ENCODE measurements around the gene PLEKHM3. TPM values are rescaled to one million over a fixed set of nuclear protein-coding genes. Genes with fewer than 3 reads are reported as not detected.

Gene PLEKHM3
- total RNA-seq, 1 donor from 2014 or later = 2.5 TPM

DNA sequence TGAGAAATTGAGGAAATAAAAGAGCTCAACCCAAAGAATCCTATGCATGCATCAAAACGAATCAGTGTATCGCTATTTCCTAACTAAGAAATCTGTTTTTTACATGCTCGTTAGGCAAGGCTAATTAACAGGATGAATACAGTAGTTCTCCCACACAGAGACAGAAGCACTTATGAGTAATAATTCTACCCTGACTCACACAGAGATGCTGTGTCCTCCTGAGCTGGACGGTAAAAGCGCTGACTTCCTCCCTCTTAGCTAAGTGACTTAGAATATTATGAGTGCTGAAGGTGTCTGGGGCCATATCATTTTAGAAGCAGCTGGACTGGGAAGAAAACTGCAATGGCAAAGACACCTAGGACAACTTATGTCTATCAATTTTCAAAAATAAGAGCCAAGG, 18.5 kb downstream of the PLEKHM3 start:
- H3K4me3 ChIP-seq (ENCODE audit: low read depth, low read length) = no peak overlapping the region
- TF ChIP-seq, protein P1, sequence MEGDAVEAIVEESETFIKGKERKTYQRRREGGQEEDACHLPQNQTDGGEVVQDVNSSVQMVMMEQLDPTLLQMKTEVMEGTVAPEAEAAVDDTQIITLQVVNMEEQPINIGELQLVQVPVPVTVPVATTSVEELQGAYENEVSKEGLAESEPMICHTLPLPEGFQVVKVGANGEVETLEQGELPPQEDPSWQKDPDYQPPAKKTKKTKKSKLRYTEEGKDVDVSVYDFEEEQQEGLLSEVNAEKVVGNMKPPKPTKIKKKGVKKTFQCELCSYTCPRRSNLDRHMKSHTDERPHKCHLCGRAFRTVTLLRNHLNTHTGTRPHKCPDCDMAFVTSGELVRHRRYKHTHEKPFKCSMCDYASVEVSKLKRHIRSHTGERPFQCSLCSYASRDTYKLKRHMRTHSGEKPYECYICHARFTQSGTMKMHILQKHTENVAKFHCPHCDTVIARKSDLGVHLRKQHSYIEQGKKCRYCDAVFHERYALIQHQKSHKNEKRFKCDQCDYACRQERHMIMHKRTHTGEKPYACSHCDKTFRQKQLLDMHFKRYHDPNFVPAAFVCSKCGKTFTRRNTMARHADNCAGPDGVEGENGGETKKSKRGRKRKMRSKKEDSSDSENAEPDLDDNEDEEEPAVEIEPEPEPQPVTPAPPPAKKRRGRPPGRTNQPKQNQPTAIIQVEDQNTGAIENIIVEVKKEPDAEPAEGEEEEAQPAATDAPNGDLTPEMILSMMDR (conservative IDR thresholded peaks at IDR 0.05; ENCODE audit: low read depth, low read length) = no peak
- no peak for DNase-seq (ENCODE audit: low read depth)

DNA sequence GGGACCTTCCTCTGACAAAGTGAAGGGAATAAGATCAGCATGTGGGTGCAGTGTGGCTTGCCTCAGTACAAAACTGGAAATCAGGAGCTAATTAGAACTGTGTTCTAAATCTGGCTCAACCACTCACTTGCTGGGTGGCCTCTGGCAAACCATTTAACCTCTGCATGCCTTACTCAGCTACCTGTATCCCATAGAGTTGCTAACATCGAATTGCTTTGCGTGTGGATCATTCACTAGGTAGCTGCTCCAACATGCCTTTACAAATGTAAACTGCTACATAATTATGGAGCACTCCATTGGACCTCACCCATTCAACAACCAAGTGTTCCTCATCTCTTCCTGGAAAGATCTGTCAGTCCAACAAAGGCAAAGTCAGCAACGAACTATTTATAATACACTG, 19.0 kb downstream of the PLEKHM3 start:
- H3K4me3 ChIP-seq (ENCODE audit: low read depth, low read length) = no peak overlapping the region
- TF ChIP-seq, protein P1 (conservative IDR thresholded peaks at IDR 0.05; ENCODE audit: low read depth, low read length) = no peak
- DNase-seq (ENCODE audit: low read depth) = no peak

DNA sequence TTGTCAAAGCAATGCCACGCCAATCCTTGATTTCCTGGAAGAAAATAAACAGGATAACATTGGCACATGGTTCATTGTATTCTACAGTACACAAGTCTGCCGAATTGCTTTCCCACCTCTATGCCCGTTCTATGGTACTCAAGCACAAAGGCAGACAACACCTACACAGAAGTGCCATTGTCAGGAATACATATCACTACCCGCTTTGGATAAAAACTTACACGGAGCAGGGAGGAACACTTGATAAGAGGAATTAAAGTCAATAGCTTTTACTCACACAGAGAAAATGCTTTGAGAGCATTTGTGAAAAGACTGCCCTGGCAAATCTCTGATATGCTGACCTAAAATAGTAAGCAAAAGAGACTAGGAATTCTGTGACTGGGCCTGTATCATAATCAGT, 23.4 kb downstream of the PLEKHM3 start:
- TF ChIP-seq, protein P1 (conservative IDR thresholded peaks at IDR 0.05; ENCODE audit: low read depth, low read length) = no peak
- no peak overlapping the region for H3K4me3 ChIP-seq (ENCODE audit: low read depth, low read length)
- DNase-seq (ENCODE audit: low read depth) = no peak

DNA sequence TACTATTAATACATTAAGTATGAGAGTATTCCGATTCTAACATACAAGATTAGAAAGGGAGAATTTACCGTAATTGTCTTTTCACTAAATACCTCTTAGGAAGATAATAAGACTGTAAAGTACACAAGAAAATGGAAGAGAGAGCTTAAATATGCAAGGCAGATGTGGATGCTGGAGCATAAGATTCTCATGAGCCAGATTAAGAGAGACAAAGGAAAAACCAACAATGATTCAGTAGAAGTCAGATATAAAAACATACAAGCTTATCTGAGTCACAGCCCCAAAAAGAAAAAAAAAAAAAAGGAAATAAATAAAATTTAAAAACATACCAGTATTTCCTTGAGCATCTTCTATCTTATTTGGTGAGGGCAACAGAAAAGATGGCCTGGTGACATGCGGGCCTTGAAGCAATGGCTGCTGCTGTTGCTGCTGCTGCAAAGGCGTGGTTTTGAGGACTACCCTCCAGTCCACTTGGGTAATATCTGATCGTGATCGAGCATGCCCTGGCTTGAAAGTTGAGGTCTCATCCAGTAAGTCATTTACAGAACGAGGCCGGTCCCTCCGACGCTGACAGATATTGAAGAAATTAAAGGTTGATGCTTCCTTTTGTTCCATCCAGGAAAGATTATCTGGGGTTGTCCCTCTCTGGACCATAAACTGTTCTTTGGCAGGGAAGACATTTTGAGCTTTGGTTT, 24.5 kb downstream of the PLEKHM3 start:
- no peak for DNase-seq (ENCODE audit: low read depth)
- H3K4me3 ChIP-seq (ENCODE audit: low read depth, low read length) = no peak overlapping the region
- TF ChIP-seq, protein P1 (conservative IDR thresholded peaks at IDR 0.05; ENCODE audit: low read depth, low read length) = no peak

DNA sequence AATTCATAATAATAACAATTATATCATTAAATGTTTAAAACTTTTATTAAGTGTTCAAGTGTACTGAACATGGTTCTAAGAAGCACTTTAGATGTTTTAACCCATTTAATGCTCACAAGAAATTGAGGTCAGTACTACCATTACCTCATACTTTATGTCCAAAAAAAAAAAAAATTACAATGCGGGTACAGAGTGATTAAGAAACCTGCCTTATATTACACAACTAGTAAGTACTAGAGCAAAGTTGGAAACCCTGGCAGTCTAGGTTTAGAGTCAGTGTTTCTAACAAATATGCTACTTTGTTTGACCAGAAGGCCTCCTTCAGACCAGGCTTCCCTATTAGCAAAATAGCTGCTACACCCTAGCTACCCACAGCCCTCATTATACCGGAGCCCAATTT, 28.5 kb downstream of the PLEKHM3 start:
- DNase-seq (ENCODE audit: low read depth) = no peak
- H3K4me3 ChIP-seq (ENCODE audit: low read depth, low read length) = no peak overlapping the region
- TF ChIP-seq, protein P1 (conservative IDR thresholded peaks at IDR 0.05; ENCODE audit: low read depth, low read length) = no peak

DNA sequence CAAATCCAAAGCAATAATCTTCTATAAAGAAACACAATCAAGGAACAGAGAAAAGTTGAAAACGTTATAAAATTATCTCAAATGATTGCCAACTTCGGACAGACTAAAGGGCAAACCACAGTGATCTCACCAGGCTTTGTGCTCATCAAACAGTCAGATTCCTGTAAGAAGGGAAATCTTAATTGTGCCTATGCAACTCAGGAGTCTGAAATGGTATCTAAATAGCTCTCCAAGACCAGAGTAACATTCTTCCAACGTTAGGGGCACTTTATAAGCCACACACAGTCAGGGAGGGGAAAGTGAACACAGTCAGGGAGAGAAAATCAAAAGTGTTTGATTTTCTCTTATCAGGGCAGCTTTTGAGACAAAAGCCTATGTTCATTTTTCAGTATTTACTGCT, 29.4 kb downstream of the PLEKHM3 start:
- DNase-seq (ENCODE audit: low read depth) = no peak
- TF ChIP-seq, protein P1 (conservative IDR thresholded peaks at IDR 0.05; ENCODE audit: low read depth, low read length) = no peak
- no peak overlapping the region for H3K4me3 ChIP-seq (ENCODE audit: low read depth, low read length)

DNA sequence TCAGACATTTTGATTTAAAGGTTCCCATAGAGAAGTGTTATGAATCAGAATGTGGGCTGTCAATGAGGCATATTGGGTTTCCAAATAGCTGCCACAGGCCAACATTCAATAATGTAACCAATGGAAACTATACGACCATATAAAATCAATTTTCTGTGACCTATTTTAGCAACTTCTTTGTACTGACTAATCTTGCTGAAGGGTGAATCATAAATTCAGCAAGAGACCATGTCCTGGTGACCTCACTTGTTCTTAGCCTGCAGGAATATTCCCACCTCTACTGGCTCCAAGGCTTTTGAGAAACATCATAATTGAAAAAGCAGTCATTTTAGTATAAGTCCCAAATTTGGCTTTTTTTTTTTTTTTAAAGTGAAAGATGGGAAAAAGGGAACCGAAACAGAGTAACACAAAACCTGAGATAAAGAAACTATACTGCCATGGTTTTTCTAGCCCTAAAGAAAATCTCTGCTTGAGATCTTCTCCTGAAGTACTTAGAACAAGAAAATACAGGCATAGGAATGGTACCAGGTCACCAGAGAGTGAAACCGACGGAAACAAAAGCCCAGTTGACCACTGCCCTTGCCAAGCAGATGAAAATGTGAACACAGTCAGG, 32.1 kb downstream of the PLEKHM3 start:
- H3K4me3 ChIP-seq (ENCODE audit: low read depth, low read length) = no peak overlapping the region
- TF ChIP-seq, protein P1 (conservative IDR thresholded peaks at IDR 0.05; ENCODE audit: low read depth, low read length) = no peak
- DNase-seq (ENCODE audit: low read depth) = no peak
